ENCODE measurements around the gene GAB2.

The GAB2 gene

DNA sequence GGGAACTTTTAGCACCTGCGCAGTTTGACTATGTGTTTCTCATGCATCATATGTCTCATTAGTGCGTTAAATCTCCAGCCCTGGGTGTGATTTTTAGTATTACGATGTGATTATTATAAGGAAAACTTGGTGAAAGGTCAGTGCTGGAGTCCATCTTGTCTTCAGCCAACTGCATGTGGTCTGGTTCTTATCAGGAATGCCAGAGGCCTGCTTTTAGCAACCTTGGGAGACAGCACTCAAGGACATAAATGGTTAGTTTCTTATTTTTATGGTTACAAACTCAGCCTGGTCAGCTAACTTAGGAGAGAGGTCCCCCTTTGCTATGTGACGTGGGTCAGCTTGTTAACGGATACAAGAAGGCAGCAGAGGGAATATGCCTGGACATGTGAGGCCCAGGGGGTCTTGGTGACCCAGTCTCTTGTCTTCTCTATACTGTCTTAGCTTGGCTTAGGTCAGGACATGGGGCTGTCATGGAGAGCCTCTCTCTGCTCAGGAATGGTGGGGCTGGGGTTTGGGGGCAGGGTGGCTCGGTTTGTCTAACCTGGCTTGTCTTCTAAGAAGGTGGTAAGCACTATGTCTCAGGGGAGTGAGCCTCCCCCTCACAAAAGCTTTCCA is 250.7 kb downstream of the GAB2 start:
- TF ChIP-seq OVOL3 (tag by site-specific recombination; IDR thresholded peaks at IDR 0.05) (no peak), ZNF629 (tag by site-specific recombination; IDR thresholded peaks at IDR 0.05) (no peak), MEIS1 (CRISPR knock-in tag; IDR thresholded peaks at IDR 0.05; ENCODE audit: borderline replicate concordance) (no peak), ZNF785 (tag by site-specific recombination; IDR thresholded peaks at IDR 0.05) (no peak), KLF1 (tag by site-specific recombination; IDR thresholded peaks at IDR 0.05) (no peak), ZNF555 (tag by site-specific recombination; conservative IDR thresholded peaks at IDR 0.05) (no peak), ZNF843 (tag by site-specific recombination; IDR thresholded peaks at IDR 0.05) (no peak)
- TF ChIP-seq, protein P1, sequence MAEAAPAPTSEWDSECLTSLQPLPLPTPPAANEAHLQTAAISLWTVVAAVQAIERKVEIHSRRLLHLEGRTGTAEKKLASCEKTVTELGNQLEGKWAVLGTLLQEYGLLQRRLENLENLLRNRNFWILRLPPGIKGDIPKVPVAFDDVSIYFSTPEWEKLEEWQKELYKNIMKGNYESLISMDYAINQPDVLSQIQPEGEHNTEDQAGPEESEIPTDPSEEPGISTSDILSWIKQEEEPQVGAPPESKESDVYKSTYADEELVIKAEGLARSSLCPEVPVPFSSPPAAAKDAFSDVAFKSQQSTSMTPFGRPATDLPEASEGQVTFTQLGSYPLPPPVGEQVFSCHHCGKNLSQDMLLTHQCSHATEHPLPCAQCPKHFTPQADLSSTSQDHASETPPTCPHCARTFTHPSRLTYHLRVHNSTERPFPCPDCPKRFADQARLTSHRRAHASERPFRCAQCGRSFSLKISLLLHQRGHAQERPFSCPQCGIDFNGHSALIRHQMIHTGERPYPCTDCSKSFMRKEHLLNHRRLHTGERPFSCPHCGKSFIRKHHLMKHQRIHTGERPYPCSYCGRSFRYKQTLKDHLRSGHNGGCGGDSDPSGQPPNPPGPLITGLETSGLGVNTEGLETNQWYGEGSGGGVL (tag by site-specific recombination; IDR thresholded peaks at IDR 0.05) = no peak
- ChIA-PET CTCF (interaction anchor here (1.0 kb wide), 1 partner anchor 15 kb away, joined by 3 read pairs; no protein-coding TSS in a partner anchor), POLR2A (no interaction called here)

More for the DNA sequence above, 250.7 kb downstream of the GAB2 start:
- no peaks in the 10 kb centered on the region for H3K9me3 ChIP-seq (ENCODE audit: control insufficient read depth, insufficient read depth, low read depth, low read length)
- H3K4me3 ChIP-seq (ENCODE audit: low read depth, low read length) = no peak overlapping the region
- H3K36me3 ChIP-seq (ENCODE audit: control insufficient read depth in 2 of 2, insufficient read depth in 1 of 2, low read length in 2 of 2) = no peaks in the 10 kb centered on the region
- H3K4me1 ChIP-seq (ENCODE audit: control insufficient read depth, insufficient read depth, low read length) = no peaks in the 10 kb centered on the region
- H3K27ac ChIP-seq (ENCODE audit: extremely low read depth, low read depth, low read length) = no peak overlapping the region
